SK-N-SH treated with all-trans-retinoic acid at 6 μM for 48 hours (cell line): ENCODE measurements around the gene OR1S2.

Experiments used
- ATAC-seq: fragments of 200-7000 bp; cut with Tn5 transposase; 3 replicates; pipeline ENCODE4 v1.9.1; 2020; ENCODE audit warnings: mild to moderate bottlenecking, moderate library complexity
- ARNTL ChIP-seq: fragments of 450-650 bp; formaldehyde crosslinking; IDR thresholded peaks from 2 replicates; pipeline ENCODE4 v1.5.0; 2020; ENCODE audit warnings: low read depth, mild to moderate bottlenecking, moderate library complexity, borderline replicate concordance
- BACH2 ChIP-seq: fragments of 250-450 bp; sonication (Bioruptor Pico); IDR thresholded peaks from 2 replicates; pipeline ENCODE4 v1.9.0; 2021; ENCODE audit warnings: mild to moderate bottlenecking, borderline replicate concordance
- CSDC2 ChIP-seq: fragments of 250-450 bp; sonication (Bioruptor Pico); IDR thresholded peaks from 2 replicates; pipeline ENCODE4 v1.5.0; 2020; ENCODE audit warnings: mild to moderate bottlenecking, moderate library complexity
- ESRRG ChIP-seq: fragments of 250-450 bp; sonication (Bioruptor Pico); IDR thresholded peaks from 2 replicates; pipeline ENCODE4 v1.6.1; 2021; ENCODE audit warnings: mild to moderate bottlenecking
- ISL1 ChIP-seq: fragments of 250-450 bp; sonication (Bioruptor Pico); IDR thresholded peaks from 2 replicates; pipeline ENCODE4 v2.1.2; 2022; ENCODE audit warnings: mild to moderate bottlenecking, moderate library complexity
- OSR1 ChIP-seq: fragments of 250-450 bp; sonication (Bioruptor Pico); IDR thresholded peaks from 2 replicates; pipeline ENCODE4 v1.8.0; 2022; ENCODE audit warnings: moderate library complexity, mild to moderate bottlenecking, inconsistent platforms
- PPARA ChIP-seq: fragments of 250-450 bp; sonication (Bioruptor Pico); IDR thresholded peaks from 2 replicates; pipeline ENCODE4 v1.5.0; 2020; ENCODE audit warnings: mild to moderate bottlenecking, borderline replicate concordance
- RARB ChIP-seq: fragments of 250-450 bp; sonication (Bioruptor Pico); IDR thresholded peaks from 2 replicates; pipeline ENCODE4 v1.8.0; 2021; ENCODE audit warnings: mild to moderate bottlenecking, moderate library complexity
- SNAI2 ChIP-seq: fragments of 250-450 bp; sonication (Bioruptor Pico); IDR thresholded peaks from 2 replicates; pipeline ENCODE4 v1.5.0; 2020; ENCODE audit warnings: mild to moderate bottlenecking, moderate library complexity
- TCF4 ChIP-seq: fragments of 250-450 bp; sonication (Bioruptor Pico); IDR thresholded peaks from 2 replicates; pipeline ENCODE4 v1.8.0; 2021; ENCODE audit warnings: mild to moderate bottlenecking, moderate library complexity, borderline replicate concordance
- TOX ChIP-seq: fragments of 250-450 bp; sonication (Bioruptor Pico); IDR thresholded peaks from 2 replicates; pipeline ENCODE4 v1.8.0; 2021; ENCODE audit warnings: mild to moderate bottlenecking, moderate library complexity, borderline replicate concordance
- ZC3H10 ChIP-seq: fragments of 250-450 bp; sonication (Bioruptor Pico); IDR thresholded peaks from 2 replicates; pipeline ENCODE4 v1.5.1; 2021; ENCODE audit warnings: mild to moderate bottlenecking, moderate library complexity
- ZFP3 ChIP-seq: fragments of 250-450 bp; sonication (Bioruptor Pico); IDR thresholded peaks from 2 replicates; pipeline ENCODE4 v1.5.0; 2020; ENCODE audit warnings: mild to moderate bottlenecking, moderate library complexity
- ZFP30 ChIP-seq: fragments of 450-650 bp; formaldehyde crosslinking; IDR thresholded peaks from 2 replicates; pipeline ENCODE4 v1.5.0; 2022; ENCODE audit warnings: mild to moderate bottlenecking, moderate library complexity
- ZNF565 ChIP-seq: fragments of 450-650 bp; formaldehyde crosslinking; conservative IDR thresholded peaks from 2 replicates; pipeline ENCODE4 v1.5.0; 2020; ENCODE audit warnings: low read depth, mild to moderate bottlenecking, moderate library complexity
- ZNF70 ChIP-seq: fragments of 450-650 bp; formaldehyde crosslinking; IDR thresholded peaks from 2 replicates; pipeline ENCODE4 v1.5.0; 2020; ENCODE audit warnings: mild to moderate bottlenecking, moderate library complexity
- ZNF8 ChIP-seq: fragments of 450-650 bp; formaldehyde crosslinking; IDR thresholded peaks from 2 replicates; pipeline ENCODE4 v1.5.0; 2020; ENCODE audit warnings: mild to moderate bottlenecking, moderate library complexity
- TF ChIP-seq, protein P1 (sequence below): fragments of 250-450 bp; sonication (Bioruptor Pico); IDR thresholded peaks from 2 replicates; pipeline ENCODE4 v1.5.1; 2021; ENCODE audit warnings: mild to moderate bottlenecking, moderate library complexity
- TF ChIP-seq, protein P2 (sequence below): fragments of 250-450 bp; sonication (Bioruptor Pico); IDR thresholded peaks from 2 replicates; pipeline ENCODE4 v1.8.0; 2021; ENCODE audit warnings: low read depth, mild to moderate bottlenecking, moderate library complexity, borderline replicate concordance
- TF ChIP-seq, protein P3 (sequence below): fragments of 250-450 bp; sonication (Bioruptor Pico); IDR thresholded peaks from 2 replicates; pipeline ENCODE4 v1.5.1; 2020; ENCODE audit warnings: low read depth, mild to moderate bottlenecking, moderate library complexity

Gene OR1S2, protein sequence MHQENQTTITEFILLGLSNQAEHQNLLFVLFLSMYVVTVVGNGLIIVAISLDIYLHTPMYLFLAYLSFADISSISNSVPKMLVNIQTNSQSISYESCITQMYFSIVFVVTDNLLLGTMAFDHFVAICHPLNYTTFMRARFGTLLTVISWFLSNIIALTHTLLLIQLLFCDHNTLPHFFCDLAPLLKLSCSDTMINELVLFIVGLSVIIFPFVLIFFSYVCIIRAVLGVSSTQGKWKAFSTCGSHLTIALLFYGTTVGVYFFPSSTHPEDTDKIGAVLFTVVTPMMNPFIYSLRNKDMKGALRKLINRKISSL

DNA sequence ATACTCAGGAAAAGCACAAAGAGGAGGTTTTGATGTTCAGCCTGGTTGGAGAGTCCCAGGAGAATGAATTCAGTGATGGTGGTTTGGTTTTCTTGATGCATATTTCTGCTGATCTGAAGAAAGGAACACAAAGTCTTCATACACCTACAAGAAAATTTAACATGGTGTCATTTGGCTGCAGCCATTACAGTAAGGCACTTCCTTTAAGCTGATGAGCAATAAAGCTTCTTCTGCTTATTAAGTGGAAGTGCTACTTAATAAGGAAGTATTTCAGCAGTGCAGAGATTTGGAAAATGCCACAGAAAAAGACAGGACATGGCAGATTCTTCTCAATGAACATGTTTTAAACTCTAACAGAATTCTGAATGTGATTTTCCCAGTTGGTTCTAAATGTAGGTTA lies at the start of gene OR1S2:
OR1S2 (minus strand) TSS at position 101 of the 400 bp plus-strand sequence; CDS start at position 101, 0 bp downstream.
- TF ChIP-seq ZNF70 (CRISPR knock-in tag) (no peak), SNAI2 (no peak), ZNF565 (CRISPR knock-in tag) (no peak), OSR1 (CRISPR knock-in tag) (no peak), ISL1 (CRISPR knock-in tag) (no peak), CSDC2 (no peak), TOX (CRISPR knock-in tag) (no peak), ZNF8 (CRISPR knock-in tag) (no peak), BACH2 (CRISPR knock-in tag) (no peak), RARB (CRISPR knock-in tag) (no peak), ZC3H10 (CRISPR knock-in tag) (no peak), ZFP3 (no peak), ESRRG (CRISPR knock-in tag) (no peak), PPARA (CRISPR knock-in tag) (no peak)
- TF ChIP-seq, protein P1, sequence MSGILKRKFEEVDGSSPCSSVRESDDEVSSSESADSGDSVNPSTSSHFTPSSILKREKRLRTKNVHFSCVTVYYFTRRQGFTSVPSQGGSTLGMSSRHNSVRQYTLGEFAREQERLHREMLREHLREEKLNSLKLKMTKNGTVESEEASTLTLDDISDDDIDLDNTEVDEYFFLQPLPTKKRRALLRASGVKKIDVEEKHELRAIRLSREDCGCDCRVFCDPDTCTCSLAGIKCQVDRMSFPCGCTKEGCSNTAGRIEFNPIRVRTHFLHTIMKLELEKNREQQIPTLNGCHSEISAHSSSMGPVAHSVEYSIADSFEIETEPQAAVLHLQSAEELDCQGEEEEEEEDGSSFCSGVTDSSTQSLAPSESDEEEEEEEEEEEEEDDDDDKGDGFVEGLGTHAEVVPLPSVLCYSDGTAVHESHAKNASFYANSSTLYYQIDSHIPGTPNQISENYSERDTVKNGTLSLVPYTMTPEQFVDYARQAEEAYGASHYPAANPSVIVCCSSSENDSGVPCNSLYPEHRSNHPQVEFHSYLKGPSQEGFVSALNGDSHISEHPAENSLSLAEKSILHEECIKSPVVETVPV, result no peak
- TF ChIP-seq, protein P2, sequence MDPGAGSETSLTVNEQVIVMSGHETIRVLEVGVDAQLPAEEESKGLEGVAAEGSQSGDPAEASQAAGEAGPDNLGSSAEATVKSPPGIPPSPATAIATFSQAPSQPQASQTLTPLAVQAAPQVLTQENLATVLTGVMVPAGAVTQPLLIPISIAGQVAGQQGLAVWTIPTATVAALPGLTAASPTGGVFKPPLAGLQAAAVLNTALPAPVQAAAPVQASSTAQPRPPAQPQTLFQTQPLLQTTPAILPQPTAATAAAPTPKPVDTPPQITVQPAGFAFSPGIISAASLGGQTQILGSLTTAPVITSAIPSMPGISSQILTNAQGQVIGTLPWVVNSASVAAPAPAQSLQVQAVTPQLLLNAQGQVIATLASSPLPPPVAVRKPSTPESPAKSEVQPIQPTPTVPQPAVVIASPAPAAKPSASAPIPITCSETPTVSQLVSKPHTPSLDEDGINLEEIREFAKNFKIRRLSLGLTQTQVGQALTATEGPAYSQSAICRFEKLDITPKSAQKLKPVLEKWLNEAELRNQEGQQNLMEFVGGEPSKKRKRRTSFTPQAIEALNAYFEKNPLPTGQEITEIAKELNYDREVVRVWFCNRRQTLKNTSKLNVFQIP, result no peak
- TF ChIP-seq, protein P3, sequence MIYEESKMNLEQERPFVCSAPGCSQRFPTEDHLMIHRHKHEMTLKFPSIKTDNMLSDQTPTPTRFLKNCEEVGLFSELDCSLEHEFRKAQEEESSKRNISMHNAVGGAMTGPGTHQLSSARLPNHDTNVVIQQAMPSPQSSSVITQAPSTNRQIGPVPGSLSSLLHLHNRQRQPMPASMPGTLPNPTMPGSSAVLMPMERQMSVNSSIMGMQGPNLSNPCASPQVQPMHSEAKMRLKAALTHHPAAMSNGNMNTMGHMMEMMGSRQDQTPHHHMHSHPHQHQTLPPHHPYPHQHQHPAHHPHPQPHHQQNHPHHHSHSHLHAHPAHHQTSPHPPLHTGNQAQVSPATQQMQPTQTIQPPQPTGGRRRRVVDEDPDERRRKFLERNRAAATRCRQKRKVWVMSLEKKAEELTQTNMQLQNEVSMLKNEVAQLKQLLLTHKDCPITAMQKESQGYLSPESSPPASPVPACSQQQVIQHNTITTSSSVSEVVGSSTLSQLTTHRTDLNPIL (CRISPR knock-in tag), result no peak
- ATAC-seq, result no peak

DNA sequence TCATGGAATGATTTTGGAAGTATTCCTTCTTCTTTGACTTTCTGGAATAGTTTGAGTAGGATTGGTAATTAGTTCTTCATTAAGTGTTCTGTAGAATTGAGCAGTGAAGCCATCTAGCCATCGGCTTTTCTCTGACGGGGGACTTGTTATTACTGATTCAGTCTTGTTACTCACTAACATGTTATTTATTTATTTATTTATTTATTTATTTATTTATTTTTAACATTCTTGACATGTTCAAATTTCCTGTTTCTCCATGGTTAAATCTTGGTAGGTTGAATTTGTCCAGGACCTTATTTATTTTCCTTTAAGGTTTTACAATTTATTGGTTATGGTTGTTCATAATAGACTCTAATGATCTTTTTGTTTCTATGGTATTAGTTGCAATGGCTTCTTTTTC lies 40.0 kb upstream of the OR1S2 start:
- no peak for TF ChIP-seq ARNTL (CRISPR knock-in tag)
- TF ChIP-seq ZC3H10 (CRISPR knock-in tag), result no peak
- TF ChIP-seq TOX (CRISPR knock-in tag), result no peak
- TF ChIP-seq TCF4, result no peak
- TF ChIP-seq, protein P2, result no peak
- TF ChIP-seq PPARA (CRISPR knock-in tag), result no peak
- TF ChIP-seq, protein P3 (CRISPR knock-in tag), result no peak
- no peak for TF ChIP-seq ISL1 (CRISPR knock-in tag)
- TF ChIP-seq, protein P1, result no peak
- ATAC-seq, result no peak

DNA sequence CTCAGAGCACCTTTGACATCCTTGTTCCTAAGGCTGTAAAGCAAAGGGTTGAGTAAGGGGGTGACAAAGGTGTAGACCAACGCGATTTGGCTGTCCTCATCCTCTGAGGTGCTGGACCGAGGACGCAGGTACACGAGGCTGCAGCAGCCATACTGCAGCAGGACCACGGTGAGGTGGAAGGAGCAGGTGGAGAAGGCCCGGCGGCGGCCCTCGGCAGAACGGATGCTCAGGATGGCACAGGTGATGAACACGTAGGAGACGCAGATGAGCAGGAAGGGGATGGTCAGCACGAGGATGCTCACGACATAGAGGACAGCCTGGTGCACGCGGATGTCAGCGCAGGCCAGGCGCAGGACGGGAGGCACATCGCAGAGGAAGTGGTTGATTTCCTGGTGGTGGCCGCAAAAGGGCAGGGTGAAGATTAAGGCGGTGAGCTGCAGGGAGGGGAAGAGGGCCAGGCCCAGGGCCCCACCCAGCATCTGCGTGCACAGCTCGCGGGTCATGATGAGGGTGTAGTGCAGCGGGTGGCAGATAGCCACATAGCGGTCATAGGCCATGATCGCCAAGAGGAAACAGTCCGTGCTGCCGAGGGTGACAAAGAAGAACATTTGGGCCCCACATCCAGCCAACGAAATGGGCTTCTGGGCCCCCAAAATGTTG lies 24.1 kb upstream of the OR1S2 start:
- TF ChIP-seq ARNTL (CRISPR knock-in tag) (no peak), ZFP30 (CRISPR knock-in tag) (no peak), OSR1 (CRISPR knock-in tag) (no peak), ZNF8 (CRISPR knock-in tag) (no peak), ISL1 (CRISPR knock-in tag) (no peak), ZNF565 (CRISPR knock-in tag) (no peak), ZC3H10 (CRISPR knock-in tag) (no peak), TOX (CRISPR knock-in tag) (no peak), TCF4 (no peak), PPARA (CRISPR knock-in tag) (no peak)
- TF ChIP-seq, protein P3 (CRISPR knock-in tag), result no peak
- no peak for ATAC-seq
